K562 (cell line): ENCODE measurements around the gene P2RY11. TPM values are rescaled to one million over a fixed set of nuclear protein-coding genes. Genes with fewer than 3 reads are reported as not detected.

Source experiments
- AFF4 ChIP-seq: sonication (generic); formaldehyde crosslinking; IDR thresholded peaks from 2 replicates; pipeline ENCODE4 v1.8.0; 2023; ENCODE audit warnings: mild to moderate bottlenecking, missing genetic modification reagents
- BACH1 ChIP-seq: fragments of 200-800 bp; sonication (Bioruptor generic); IDR thresholded peaks from 2 replicates; pipeline ENCODE4 v1.6.1; 2016; ENCODE audit warnings: missing genetic modification characterization, missing compliant biosample characterization
- CHD1 ChIP-seq: fragments of 200-600 bp; sonication (generic); IDR thresholded peaks from one replicate; pipeline ENCODE4 v1.6.1; 2012; ENCODE audit warnings: mild to moderate bottlenecking, moderate library complexity, low read length, inconsistent platforms
- CREM ChIP-seq: IDR thresholded peaks from 2 replicates; pipeline ENCODE4 v1.6.1; 2014; ENCODE audit warnings: antibody characterized with exemption, low read depth
- DEAF1 ChIP-seq: fragments of 450-650 bp; formaldehyde crosslinking; IDR thresholded peaks from 2 replicates; pipeline ENCODE4 v1.4.0; 2020; ENCODE audit warnings: mild to moderate bottlenecking, moderate library complexity
- E2F3 ChIP-seq: fragments of 250-450 bp; sonication (Bioruptor Pico); IDR thresholded peaks from 2 replicates; pipeline ENCODE4 v1.4.0; 2020; ENCODE audit warnings: mild to moderate bottlenecking
- GTF2A2 ChIP-seq: IDR thresholded peaks from 2 replicates; pipeline ENCODE4 v1.6.1; 2016; ENCODE audit warnings: mild to moderate bottlenecking, missing genetic modification characterization, missing compliant biosample characterization
- HMBOX1 ChIP-seq: sonication (generic); IDR thresholded peaks from 2 replicates; pipeline ENCODE4 v1.6.1; 2016
- HNRNPUL1 ChIP-seq: fragments of 200-400 bp; formaldehyde crosslinking; IDR thresholded peaks from 2 replicates; pipeline ENCODE4 v1.6.1; 2017; ENCODE audit warnings: low read length
- LCOR ChIP-seq: sonication (generic); formaldehyde crosslinking; IDR thresholded peaks from 2 replicates; pipeline ENCODE4 v1.8.0; 2022; ENCODE audit warnings: mild to moderate bottlenecking, missing genetic modification reagents
- MTF1 ChIP-seq: fragments of 250-450 bp; sonication (Bioruptor Pico); IDR thresholded peaks from 2 replicates; pipeline ENCODE4 v1.9.0; 2021; ENCODE audit warnings: moderate library complexity, mild to moderate bottlenecking, inconsistent platforms, borderline replicate concordance
- NCOA1 ChIP-seq: fragments of 450-650 bp; IDR thresholded peaks from 2 replicates; pipeline ENCODE4 v1.6.1; 2016; ENCODE audit warnings: low read depth
- NR3C1 ChIP-seq: sonication (generic); formaldehyde crosslinking; IDR thresholded peaks from 2 replicates; pipeline ENCODE4 v1.8.1; 2022; ENCODE audit warnings: missing genetic modification reagents
- NRF1 ChIP-seq, 2 experiments: fragments of 450-650 bp; IDR thresholded peaks in 1 of 2; conservative IDR thresholded peaks in 1 of 2; 2 replicates each; pipeline ENCODE4 v1.6.1; 2014; ENCODE audit warnings: mild to moderate bottlenecking in 2 of 2
- SMAD4 ChIP-seq: fragments of 250-450 bp; sonication (Bioruptor Pico); conservative IDR thresholded peaks from 2 replicates; pipeline ENCODE4 v1.8.0; 2021; ENCODE audit warnings: inconsistent platforms, mild to moderate bottlenecking, moderate library complexity
- SNIP1 ChIP-seq: fragments of 450-650 bp; IDR thresholded peaks from 2 replicates; pipeline ENCODE4 v1.7.1; 2017; ENCODE audit warnings: low read depth, mild to moderate bottlenecking
- ZFP1 ChIP-seq: fragments of 450-650 bp; formaldehyde crosslinking; IDR thresholded peaks from 2 replicates; pipeline ENCODE4 v1.4.0; 2020; ENCODE audit warnings: mild to moderate bottlenecking, mixed read lengths
- ZNF184 ChIP-seq: sonication (generic); formaldehyde crosslinking; IDR thresholded peaks from 2 replicates; pipeline ENCODE4 v1.5.0; 2020; ENCODE audit warnings: missing genetic modification reagents
- ZNF224 ChIP-seq: sonication (generic); formaldehyde crosslinking; IDR thresholded peaks from 2 replicates; pipeline ENCODE4 v1.8.0; 2022; ENCODE audit warnings: mild to moderate bottlenecking, missing genetic modification reagents
- ZNF41 ChIP-seq: fragments of 250-450 bp; sonication (Bioruptor Pico); conservative IDR thresholded peaks from 2 replicates; pipeline ENCODE4 v1.4.0; 2020; ENCODE audit warnings: mild to moderate bottlenecking
- ZNF512 ChIP-seq: IDR thresholded peaks from 2 replicates; pipeline ENCODE4 v1.6.1; 2016; ENCODE audit warnings: missing genetic modification characterization, missing compliant biosample characterization
- ZNF764 ChIP-seq: fragments of 250-450 bp; sonication (Bioruptor Pico); IDR thresholded peaks from 2 replicates; pipeline ENCODE4 v1.4.0; 2020; ENCODE audit warnings: low read depth, mild to moderate bottlenecking, moderate library complexity
- polyA plus RNA-seq, 8 experiments: library from polyadenylated mRNA; depleted of rRNA in 4 of 8; stranded (reverse) in 5 of 8; unstranded in 3 of 8; fragments of >200 nt; fragmentation: Nextera tagmentation in 2 of 8; fragmentation: Illumina TruSeq in 1 of 8; extraction: Ambion mirVana in 2 of 8; extraction: Trizol in 1 of 8; gene quantifications; 2 replicates each; pipeline versions ENCODE4 v1.2.1 to v1.2.3, GENCODE V29; 2011 to 2014; ENCODE audit warnings: inconsistent platforms in 1 of 8, missing spikeins in 1 of 8
- total RNA-seq, 7 experiments: library from RNA; depleted of rRNA in 6 of 7; stranded (reverse); fragments of >200 nt in 6 of 7; fragmentation: Illumina TruSeq in 2 of 7; extraction: Trizol in 2 of 7; gene quantifications; 2 replicates each; pipeline versions ENCODE4 v1.2.1 to v1.2.3, GENCODE V29; 2011 to 2021; ENCODE audit warnings: low replicate concordance in 1 of 7

The P2RY11 gene
- total and polyA plus RNA-seq, 9 of the 15 experiments (the other 6 are each of a cell fraction or from before 2014, with no cell fraction given) = 0.03 to 10.1 (median 1.5) TPM

DNA sequence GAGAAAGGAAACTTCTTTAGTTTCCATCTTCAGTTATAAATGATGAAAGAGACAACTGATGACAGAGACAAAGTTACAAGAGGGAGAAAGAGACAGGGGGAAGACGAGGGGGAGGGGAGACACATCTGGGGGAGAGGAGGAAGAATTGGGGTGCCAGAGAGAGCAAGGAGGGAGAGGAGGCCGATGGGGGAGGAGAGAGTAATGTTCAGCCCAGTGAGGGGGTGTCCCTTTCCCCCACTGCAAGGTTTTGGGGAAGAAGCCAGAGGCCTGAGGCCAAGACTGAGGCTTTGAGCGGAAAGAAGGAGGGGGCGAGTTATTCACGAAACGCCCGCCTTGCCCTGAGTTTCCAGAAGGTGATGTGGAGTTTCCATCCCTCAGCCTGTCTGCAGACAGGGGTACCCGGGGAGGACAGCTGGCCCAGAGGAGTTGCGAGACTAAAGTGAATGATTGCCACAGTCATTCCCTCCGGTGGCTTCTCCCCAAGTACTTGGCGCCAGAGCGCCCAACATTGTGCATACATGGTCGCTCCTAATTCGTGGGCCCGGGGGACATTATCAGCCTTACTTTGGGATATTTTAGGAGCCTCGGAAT, 5.9 kb upstream of the P2RY11 start (continued):
- TF ChIP-seq NCOA1 = no peak
- TF ChIP-seq HNRNPUL1 = no peak
- no peak for TF ChIP-seq CREM
- TF ChIP-seq AFF4 (CRISPR knock-in tag) = no peak
- TF ChIP-seq DEAF1 (CRISPR knock-in tag) = no peak
- no peak for TF ChIP-seq ZNF224 (CRISPR knock-in tag)
- TF ChIP-seq SMAD4 = peak; percentile 37; the same call in 1 of the 2 replicates
- TF ChIP-seq ZFP1 = no peak
- TF ChIP-seq GTF2A2 (tag) = no peak
- no peak for TF ChIP-seq NRF1 (conservative IDR thresholded peaks at IDR 0.05 in 1 of 2, IDR thresholded peaks at IDR 0.05 in 1 of 2)
- no peak for TF ChIP-seq ZNF41 (CRISPR knock-in tag)
- no peak for TF ChIP-seq SNIP1
- TF ChIP-seq ZNF764 (CRISPR knock-in tag) = peak; percentile 55; the same call in 1 of the 2 replicates
- no peak for TF ChIP-seq CHD1
- no peak for TF ChIP-seq E2F3 (CRISPR knock-in tag)
- TF ChIP-seq NR3C1 (CRISPR knock-in tag) = no peak
- no peak for TF ChIP-seq MTF1
- TF ChIP-seq BACH1 = no peak
- TF ChIP-seq HMBOX1 = no peak
- TF ChIP-seq LCOR = 0 out of 2 replicates have a peak, but pooled peaks have one; percentile 11
- no peak for TF ChIP-seq ZNF184 (CRISPR knock-in tag)
- peak; percentile 62; the same call in 1 of the 2 replicates for TF ChIP-seq ZNF512 (tag)
